G401.6 (cell line): ENCODE measurements around the gene MAEA.

Experiments used
- FAIRE-seq: peaks from 2 replicates; lab custom pipeline; 2012; peaks lifted over from hg19 to GRCh38; lab: Jason Lieb, UNC

Gene MAEA

DNA sequence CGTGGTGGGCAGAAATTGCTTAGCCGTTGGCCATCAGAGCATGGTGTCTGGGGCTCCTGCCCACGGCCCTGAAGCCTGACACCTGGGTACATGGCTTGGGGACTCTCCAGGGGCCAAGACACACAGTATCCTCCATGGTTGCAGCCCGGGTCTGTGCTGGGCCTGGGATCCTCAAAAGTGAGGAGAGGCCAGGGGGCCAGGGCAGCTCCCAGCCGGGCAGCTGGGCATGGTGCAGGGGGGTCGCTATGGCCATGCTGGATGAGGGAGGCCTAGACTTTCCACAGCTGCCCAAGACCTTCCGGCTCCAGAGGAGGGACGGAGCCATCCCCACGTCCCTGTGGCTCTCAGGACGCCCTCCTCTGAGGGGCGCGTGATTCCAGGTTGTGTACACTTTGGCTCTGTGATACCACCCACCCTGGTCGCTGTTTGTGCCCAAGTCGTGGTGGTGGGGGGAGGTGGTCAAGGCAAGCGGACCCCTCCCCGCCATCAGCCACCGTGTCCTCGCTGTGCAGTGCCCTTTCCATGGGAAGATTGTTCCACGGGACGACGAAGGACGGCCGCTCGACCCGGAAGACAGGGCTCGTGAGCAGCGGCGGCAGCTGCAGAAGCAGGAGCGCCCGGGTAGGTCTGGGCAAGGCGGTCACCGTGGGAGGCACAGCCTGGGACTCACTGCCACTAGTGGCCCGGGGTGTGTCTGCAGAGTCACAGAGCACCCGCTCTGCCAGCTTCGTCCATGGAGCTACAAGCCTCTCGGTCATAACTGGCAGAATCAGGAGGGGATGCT lies 90.9 kb downstream of the MAEA start:
- no peak for FAIRE-seq

DNA sequence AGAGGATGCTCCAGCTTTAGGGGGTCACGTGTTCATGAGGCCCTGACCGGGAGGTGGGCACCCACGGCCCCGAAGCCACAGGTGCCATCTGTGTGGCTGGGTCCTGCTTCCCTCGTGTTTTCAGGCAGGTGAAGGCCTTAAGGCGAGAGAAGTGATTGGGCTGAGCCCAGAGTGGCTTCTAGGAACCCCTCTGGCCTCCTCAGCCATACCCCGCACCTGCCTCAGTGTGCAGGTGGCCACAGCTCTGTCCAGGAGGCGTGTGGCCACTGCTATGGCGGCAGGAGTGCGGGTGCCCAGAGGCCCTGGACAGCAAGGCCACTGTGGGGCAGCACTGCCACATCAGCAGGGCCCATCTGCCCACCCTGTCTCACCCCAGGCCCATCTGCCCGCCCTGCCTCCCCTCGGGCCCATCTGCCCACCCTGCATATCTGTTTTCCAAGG lies 91.5 kb downstream of the MAEA start:
- FAIRE-seq: no peak

DNA sequence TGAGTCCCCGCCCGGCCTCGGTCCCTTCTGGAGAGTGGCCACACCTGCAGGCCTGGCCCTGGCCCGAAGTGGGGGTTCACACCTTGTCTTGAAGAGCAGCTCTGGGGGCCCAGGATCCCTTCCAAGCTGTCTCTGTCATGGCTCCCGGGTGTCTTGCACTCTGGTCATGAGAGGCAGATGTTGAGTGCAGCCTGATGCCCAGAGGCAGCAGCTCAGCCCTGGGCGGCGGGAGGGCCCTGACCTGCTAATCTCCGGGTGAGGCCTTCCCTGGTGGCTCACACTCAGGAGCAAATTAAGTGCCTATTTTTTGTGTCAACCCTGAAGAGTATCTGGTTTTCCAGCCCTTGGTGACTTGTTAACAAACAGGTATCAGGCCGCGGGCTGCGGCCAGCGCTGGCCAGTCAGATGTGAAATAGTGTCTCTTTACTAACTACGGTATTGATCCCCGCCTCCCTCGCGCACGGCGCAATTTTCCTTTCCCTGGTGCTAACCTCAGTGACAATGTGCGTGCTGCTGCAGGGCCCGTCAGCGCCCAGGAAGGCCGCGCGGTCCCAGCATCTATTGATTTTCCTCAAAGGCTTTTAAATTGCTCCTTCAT lies 92.4 kb downstream of the MAEA start:
- no peak for FAIRE-seq

DNA sequence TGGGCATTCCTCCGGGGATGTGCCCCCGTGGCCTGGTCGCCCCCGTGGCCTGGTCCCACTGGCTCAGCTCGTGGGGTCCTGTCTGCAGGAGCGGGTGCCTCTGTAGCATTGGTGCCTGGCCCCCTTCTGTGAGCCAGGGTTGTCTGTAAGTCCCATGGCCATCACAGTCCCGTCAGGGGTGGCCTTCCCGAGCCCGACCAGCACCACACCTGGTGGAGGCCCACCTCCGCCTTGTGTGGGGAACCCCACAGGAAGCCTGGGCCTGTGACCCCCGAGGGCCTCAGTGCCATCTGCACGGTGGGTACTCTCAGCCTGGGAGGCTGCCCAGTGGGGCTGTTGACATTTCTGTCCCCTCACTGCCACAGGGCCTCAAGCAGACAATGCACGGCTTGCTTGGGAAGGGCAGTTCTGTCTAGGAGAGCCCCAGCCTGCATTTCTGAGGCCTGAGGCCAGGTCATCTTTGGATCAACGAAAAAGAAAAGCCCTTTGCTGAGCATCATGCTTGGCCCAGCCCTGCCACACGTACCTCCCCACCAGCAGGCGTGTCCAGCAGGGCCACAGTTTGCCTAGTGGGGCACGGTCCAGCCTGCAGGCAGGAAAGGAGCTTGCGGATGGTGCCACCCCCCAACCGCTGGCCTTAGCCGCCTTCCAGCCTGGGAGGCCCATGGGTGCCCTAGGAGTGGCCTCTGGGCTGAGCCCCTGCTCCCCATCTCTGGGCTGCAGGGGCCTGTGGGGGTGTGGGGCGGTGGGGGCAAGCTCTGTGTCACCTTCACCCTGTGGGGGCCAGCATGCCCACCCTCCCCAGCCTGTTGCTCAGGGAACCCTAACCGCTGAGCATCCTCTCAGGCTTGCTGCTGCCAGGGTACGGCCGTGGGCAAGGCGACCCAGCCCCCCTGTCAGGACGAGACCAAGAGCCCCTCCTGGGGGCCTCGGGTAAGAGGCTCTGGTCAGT lies 93.4 kb downstream of the MAEA start:
- no peak for FAIRE-seq

DNA sequence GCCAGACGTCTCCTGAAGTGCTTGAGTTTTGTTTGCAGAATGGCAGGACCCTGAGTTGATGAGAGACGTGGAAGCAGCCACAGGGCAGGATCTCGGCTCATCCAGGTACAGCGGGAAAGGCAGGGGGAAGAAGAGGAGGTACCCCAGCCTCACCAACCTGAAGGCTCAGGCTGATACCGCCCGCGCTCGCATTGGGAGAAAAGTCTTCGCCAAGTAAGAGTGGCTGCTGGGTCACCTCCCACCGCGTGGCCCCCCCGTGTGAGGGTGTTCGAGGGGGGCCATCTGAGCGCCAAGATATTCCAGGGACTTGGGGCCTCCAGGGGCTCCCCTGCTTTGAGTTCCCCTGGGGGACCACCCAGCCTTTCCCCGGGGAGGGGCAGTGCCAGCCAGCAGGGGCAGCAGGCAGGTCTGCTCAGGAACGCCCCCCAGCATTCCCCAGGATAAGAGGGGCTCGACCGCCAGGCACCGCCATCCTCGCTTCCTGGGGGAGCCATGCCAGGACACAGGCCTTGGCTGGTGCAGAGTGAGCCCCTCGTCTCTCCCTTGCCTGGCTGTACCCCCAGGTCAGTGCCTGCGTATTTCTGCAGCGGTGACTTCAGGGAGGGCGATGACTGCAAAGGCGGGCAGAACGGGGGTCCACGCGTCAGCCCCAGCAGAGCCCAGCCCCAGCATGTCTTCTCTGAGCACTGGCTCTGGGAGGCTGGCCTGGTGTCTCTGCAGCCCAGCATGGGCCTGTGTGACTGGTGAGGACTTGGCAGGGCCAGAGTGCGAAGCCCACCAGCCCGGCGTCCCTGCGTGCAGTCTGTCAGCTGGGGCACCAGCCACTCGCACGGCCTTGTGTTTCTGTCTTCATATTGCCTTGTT lies 94.3 kb downstream of the MAEA start:
- no peak for FAIRE-seq

DNA sequence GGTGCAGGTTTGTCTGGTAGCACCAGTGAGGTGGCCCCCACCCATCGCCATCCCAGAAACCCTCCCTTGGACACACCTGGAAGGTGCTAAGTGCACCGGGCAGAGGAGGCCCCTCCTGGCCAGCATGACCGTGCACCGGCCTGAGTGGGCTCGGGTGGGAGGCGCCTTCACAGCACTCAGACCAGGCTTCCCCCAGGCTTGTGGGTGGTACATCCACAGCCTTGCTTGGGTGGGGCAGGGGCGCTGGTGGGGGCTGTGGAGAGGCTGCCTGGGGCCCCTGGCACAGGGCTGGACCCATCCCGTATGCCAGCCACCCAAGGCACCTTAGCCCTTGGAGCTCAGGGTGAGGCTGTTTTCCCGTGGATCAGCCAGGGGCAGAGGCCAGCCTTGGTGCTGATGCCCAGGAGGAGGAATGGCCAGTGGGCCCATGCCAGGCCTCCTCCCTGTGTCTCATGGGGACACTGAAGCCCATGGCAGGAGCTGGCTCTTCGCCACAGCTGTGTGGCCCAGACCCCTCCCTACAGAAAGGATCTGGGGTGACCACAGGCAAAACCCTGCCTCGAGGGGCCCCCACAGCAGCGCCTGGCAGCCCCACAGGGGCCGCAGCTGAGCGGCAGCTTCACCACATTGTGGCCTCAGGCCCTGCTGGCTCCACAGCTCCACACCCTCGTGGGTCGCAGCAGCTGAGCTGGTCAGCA lies 95.1 kb downstream of the MAEA start:
- FAIRE-seq: no peak

DNA sequence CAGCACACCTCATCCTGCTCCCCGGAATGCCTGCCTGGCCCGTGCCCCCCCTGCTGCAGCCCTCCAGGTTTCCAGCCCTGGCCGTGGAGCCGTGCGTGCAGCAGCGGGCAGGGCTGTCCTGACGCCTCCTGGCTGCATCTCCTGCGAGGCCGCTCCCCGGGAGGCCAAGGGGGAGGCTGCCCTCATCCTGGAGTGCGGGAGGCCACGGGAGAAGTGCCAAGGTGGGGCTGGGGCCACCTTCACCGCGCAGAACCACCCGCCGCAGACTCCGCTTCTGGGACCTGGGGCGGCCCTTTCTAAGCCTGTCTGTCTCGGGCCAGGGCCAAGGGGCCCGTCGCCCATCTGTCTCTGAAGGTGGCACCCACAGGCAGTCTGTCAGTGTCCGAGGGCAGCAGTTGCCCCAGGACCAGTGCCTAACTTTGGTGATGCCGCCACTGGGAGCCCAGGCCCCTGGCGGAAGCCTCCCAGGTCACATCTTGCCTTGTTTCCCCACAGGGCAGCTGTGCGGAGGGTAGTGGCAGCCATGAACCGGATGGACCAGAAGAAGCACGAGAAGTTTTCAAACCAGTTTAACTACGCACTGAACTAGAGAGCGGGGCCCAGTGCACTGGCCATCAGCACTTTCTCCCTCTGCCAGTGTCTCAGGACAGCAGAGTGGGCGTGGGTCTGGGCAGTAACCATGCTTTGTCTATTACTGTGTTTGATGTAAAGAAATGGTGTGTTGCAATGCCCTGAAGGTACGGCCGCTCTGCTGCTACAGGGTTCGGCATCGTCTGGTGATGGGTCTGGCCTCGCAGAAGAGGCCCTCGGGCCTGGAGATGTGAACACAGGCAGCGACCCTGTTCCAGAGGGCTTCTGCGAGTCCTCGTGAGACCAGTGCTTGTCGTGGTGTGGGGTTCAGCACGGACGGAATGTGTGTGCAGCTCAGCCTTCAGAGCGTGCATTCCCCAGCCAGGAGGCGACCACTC lies 96.0 kb downstream of the MAEA start:
- FAIRE-seq: no peak
